Dermis blood vessel endothelial cell (primary cell): Measurements from ENCODE around the gene CBFA2T3. TPM values are rescaled to one million over a fixed set of nuclear protein-coding genes. Genes with fewer than 3 reads are reported as not detected.
A peak's percentile ranks its signal among the peaks of the same experiment; 100 is the strongest.
"Not testable (repeated sequence)": the region's sequence is repeated elsewhere in the genome, so short reads cannot be mapped to it uniquely, and the experiment has no call there.

ENCODE experiments used
- DNase-seq: peaks from one replicate; pipeline ENCODE4 v3.0.0; 2010
- total RNA-seq: library from RNA; depleted of rRNA; stranded (reverse); fragments of >200 nt; gene quantifications from 2 replicates; pipeline ENCODE4 v1.2.3, GENCODE V29; 2014

Gene CBFA2T3
- total RNA-seq, 1 donor from 2014 or later: not detected

GRCh38 chr16:88922114-88922825 is 54.7 kb downstream of the CBFA2T3 start:
- DNase-seq: peak; percentile 88

DNA sequence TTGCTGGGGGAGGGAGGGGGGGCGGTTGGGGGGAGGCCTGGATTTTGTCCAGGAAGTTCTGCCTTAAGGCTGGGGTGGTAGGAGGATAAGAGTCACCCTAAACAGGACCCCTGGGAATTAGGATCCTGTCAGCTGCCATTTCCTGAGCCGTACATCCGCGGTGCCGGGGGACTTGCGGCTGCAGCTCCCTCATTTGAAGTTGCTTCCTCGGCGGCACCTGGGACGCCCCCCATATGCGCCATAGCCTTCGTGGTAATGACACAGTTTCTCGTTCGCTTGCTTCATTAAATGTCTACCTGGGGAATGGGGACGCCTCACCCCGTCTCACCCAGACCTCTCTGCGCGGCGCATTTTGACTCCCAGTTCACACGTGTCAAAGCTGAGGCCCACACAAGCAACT is 55.4 kb downstream of the CBFA2T3 start:
- DNase-seq: peak; percentile 24

DNA sequence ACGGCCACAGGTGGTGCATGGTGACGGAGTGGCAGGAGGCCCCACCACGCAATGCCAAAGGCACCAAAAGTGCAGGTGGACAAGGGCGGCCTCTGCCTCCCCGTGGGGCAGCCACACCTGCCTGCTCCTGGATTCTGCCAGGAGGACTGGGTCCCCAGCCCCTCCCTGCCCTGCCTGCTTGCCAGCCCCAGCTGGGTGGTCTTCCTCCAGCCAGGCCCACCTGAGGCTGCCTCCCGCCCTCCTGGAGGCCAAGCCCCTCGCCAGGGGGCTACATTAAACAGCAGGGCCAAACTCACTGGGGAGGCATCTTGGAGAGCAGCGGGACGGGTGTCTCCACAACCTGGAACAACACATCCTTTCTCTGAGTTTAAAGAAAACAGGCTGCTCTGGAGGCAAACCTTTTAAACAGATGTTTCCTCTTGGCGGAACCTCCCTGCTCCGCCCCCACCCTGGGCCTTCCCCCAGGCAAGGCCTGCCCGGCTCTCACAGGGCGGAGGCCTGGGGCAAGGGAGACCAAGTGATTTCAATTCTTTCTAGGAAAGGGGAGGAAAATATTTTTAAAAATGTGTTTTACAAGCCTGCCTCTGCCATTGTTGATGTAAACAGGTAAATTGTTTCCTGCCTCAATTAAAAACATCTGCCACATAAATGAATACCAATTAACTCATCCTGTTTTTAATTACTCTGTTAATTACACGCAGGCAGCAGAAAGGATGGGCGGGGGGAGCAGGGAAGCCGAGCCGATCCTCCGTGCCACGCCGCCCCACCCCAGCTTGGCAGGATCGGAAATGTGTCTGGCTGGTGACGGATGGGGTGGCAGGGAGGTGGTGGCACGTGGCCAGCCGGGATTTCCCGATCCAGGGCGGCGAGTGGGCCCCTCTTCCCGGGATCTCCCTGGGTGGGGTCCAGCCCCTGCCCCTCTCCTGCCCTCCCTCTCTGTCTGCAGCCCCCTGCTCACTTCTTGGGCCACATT is 56.1 kb downstream of the CBFA2T3 start:
- peak; percentile 93 for DNase-seq

DNA sequence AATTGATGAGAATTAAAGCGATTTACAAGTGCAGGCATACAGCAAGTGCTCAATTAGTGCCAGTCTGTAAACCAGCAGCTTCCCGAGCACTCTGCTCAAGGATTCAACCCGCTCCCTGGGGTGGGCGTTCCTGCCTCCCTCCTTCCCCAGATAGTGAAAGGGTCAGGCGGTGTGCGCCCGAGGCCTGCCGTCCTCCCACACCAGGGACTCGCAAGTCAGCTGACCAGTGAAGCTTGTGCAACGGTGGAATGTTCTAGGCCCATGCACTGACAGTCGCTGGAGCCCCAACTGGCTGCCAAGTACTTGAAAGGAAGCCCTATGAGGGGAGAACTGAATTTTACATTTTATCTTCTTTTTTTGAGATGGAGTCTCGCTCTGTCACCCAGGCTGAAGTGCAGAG is 57.1 kb downstream of the CBFA2T3 start:
- no peak for DNase-seq

GRCh38 chr16:88918896-88919295 is 58.1 kb downstream of the CBFA2T3 start:
- not testable (repeated sequence) for DNase-seq

- no peak for DNase-seq
Observed at GRCh38 chr16:88917915-88918627, 58.9 kb downstream of the CBFA2T3 start.

DNA sequence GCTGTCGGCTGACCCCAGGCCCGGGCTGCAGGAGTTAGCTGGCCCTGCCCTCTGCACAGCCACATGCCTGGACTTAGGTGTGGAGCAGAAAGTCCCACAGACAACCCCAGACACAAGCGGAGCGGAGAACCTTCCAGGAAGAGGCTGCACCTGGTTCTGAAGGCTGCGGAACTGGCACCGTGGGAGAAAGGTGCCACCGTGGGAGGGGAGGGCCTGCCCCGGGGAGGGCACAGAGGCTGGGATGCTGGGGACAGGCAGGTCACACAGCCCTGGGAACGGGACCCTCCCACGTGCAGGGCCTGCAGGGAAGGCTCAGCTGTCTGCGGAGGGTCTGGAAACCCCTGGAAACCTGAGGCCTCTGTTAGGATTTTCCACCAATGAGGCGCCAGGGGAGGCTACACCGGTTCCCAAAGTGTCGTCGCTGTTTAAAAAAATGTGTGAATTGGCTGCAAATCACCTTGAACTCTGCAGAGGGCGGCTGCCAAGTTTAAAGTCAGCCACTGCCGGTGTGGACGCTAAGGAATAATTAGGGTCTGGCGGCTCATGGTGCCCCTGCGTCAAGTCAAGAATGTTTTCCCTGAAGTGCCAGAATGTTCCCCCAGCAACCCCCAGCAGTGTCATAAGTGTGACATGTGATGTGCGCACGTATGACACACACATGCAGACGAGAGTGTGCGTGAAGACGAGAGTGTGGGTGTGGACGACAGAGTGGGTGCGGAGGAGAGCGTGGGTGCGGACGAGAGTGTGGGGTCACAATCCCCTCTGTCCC is 59.7 kb downstream of the CBFA2T3 start:
- DNase-seq: no peak

DNA sequence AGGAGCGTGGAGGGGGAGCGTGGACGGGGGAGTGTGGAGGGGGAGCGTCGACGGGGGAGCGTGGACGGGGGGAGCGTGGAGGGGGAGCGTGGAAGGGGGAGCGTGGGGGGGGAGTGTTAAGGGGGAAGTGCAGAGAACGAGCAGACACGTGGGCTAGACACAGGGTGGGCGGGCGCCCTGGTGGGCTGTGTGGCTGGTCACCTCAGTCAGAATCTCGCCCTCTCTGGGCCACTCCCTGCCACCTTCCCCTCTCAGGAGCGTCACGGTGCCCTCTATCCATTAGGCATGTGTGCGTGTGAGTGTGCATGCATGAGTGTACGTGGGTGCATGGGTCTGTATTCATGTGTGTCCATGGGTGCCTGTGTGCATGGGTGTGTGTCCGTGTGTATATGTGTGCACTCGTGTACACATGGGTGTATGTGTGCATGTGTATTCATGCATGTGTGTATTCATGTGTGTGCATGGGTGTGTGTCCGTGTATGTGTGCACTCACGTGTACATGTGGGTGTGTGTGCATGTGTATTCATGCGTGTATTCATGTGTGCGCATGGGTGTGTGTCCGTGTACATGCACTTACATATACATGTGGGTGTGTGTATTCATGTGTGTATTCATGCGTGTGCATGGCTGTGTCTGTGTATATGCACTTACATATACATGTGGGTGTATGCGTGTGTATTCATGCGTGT is 61.2 kb downstream of the CBFA2T3 start:
- DNase-seq: no peak

GRCh38 chr16:88914750-88915368 is 62.1 kb downstream of the CBFA2T3 start:
- no peak for DNase-seq

DNA sequence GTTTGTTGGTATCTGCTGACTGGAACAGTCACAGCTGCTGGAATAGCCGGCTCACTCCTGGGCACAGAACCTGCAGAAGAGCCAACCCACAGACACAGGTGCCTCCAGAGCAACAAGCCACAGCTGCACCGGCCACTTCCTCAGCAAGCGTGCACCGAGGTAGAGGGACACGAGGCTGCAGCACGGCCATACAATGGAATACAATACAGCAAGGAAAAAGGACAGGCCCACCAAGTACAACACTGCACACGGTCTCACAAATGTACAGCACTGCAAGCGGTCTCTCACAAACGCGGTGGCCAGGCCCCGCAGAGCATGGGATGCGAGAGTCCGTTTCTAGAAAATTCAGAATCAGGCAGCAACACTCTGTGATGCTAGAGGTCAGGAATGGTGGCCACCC is 63.1 kb downstream of the CBFA2T3 start:
- no peak for DNase-seq

GRCh38 chr16:88913001-88913612 is 63.9 kb downstream of the CBFA2T3 start:
- DNase-seq: no peak

- DNase-seq: no peak
Observed at GRCh38 chr16:88912556-88912955, 64.5 kb downstream of the CBFA2T3 start.

DNA sequence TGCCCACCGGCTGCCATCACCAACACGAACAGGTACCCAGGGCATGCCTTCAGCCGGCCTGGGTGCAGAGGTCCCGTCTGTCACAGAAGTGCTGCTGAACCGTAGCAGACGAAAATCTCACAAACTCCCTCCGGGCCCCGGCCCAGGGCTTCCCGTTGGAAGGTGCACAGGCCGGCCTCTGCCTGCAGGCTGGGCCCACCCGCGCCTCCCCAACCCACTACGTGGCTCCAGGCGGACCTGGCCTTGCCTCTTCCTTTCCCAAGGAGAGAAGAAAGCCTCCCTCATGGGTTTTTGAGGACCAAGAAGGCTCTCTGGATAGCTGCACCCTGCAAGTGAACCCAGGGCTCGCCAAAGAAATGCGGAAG is 65.1 kb downstream of the CBFA2T3 start:
- no peak for DNase-seq

DNA sequence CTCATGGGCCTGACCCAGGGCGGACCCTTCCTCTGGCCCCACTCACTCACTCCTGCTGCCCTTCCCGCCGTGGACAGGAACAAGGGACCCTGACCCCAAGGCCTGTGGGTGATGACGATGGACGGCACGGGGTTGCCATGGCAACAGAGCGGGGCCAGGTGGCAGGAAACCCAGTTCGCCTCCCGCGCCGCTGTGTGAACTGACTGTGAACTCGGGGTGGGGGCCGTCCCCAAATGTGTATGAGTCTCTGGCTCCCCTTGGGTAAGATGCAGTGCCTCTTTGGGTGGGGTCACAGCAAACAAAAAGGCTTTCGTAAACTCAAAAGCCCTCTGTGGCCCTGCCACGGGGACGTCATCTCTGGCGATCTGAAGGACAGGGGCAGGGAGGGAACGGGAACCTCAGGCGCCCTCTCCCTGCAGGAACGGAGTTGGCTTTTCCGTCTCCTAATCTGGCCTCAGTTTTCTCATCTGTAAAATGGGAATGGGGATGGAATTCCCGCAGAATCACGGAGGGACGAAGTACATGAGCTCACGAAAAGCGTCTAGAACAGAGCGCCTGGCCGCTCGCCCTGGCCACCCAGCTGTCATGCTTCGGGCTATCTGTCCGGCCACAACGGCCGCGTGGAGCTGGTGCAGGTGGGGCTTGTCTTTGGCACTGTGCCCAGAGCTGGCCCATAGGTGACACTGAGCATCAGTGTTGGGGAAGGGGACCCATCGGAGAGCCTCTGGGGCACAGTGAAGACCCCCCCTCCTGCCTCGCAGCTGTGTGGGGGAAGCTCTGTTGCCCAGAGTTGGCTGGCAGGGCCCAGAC is 65.7 kb downstream of the CBFA2T3 start:
- peak; percentile 67 for DNase-seq

DNA sequence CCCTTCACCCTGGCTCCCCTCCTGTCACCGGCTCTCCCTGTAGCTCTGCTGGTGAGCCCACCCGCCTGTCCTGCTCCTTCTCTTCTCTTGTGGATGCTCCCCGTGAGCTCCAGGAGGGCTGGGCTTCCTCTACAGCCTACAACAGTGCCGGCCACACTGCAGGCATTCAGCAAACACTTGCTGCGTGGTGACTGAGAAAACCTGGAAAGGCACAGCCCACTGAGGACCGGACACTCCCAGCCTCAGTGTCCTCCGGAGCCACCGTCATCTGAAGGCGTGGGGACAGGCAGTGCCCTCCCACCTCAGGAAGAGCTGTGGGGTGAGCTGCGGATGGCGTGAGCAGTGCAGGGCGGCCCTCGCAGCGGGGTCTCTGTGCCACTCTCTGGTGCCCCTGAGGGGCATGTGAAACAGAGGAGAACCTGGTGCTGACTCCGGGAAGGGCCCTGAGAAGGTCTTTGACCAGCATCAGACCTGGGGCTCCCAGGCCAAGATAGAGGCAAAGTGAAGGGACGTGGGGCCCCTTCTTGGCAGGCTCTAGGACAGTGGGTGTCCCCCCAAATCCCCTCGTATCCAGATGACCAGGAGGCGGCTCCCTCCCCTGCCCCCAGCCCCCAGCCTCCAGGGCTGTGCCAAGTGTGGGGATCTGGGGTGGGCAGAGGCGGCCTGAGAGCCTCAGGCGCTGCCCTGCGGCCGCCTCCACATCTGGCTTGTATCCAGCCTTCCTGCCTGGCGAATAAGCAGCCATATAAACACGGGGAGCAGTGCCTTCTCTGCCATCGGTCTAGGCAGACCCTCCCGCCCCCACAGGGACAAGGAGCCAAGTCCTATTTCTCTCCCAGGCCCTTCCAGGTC is 66.5 kb downstream of the CBFA2T3 start:
- DNase-seq: no peak

DNA sequence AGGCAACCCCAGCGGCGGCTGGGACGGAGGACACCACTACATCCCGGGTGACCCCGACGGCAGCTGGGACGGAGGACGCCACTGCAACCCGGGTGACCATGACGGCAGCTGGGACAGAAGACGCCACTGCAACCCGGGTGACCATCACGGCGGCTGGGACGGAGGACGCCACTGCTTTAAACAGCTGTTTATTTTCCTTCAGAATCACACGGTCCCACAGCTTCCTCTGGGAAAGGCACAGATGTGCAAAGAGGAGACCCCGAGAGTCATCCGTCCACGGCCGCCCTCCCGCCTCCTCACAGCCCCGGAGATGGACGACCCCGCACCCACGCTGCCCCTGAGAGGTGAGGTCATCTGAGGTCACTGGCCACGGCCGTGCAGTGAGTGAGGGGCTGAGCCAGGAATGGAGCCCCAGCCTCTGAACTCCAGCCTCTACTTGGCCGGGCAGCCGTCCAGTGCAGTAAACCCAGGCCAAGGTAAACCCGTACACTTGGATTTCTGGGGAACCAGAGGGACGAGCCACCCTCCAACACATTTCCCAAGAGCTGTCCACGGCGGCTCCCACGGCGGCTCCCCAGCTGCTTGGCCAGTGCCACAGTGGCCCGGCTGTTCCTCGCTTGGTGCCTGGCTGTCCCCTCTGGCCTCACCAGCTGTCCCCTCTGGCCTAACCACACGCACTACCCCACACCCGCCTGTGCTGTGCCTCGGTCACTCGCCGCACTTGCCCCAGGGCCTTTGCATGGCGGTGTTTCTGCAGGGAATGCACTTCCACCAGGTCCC is 67.4 kb downstream of the CBFA2T3 start:
- no peak for DNase-seq

- no peak for DNase-seq
Observed at GRCh38 chr16:88908307-88908706, 68.7 kb downstream of the CBFA2T3 start.

GRCh38 chr16:88907768-88908167 is 69.2 kb downstream of the CBFA2T3 start:
- no peak for DNase-seq
